Osteocyte (in vitro differentiated cells): ENCODE results near the gene ITPRIP. TPM values are rescaled to one million over a fixed set of nuclear protein-coding genes. Genes with fewer than 3 reads are reported as not detected.

Experiments
- DNase-seq: peaks from one replicate; pipeline ENCODE4 v3.0.0; 2021; ENCODE audit warnings: mixed read lengths; ENCODE audit not compliant: unreplicated experiment; ENCODE audit errors: extremely low spot score
- H3K27ac Mint-ChIP-seq: one replicate; pipeline ENCODE4 v1.8.0; 2021; ENCODE audit warnings: mild to moderate bottlenecking, mixed read lengths; ENCODE audit not compliant: unreplicated experiment
- H3K27me3 Mint-ChIP-seq: one replicate; pipeline ENCODE4 v1.8.0; 2021; ENCODE audit warnings: mixed read lengths; ENCODE audit not compliant: unreplicated experiment
- H3K36me3 Mint-ChIP-seq: one replicate; pipeline ENCODE4 v1.8.0; 2021; ENCODE audit warnings: mixed read lengths; ENCODE audit not compliant: unreplicated experiment
- H3K4me1 Mint-ChIP-seq: one replicate; pipeline ENCODE4 v1.8.0; 2021; ENCODE audit warnings: mixed read lengths; ENCODE audit not compliant: unreplicated experiment
- H3K4me3 Mint-ChIP-seq: one replicate; pipeline ENCODE4 v1.8.0; 2021; ENCODE audit warnings: mild to moderate bottlenecking, moderate library complexity, mixed read lengths; ENCODE audit not compliant: unreplicated experiment
- H3K9me3 Mint-ChIP-seq: one replicate; pipeline ENCODE4 v1.8.0; 2021; ENCODE audit warnings: mixed read lengths; ENCODE audit not compliant: unreplicated experiment
- CTCF ChIP-seq: fragments of 200-600 bp; sonication (generic); IDR thresholded peaks from 2 replicates; pipeline ENCODE4 v1.5.0; 2021; ENCODE audit warnings: antibody characterized with exemption, mild to moderate bottlenecking, moderate library complexity
- total RNA-seq: library from RNA; stranded (reverse); gene quantifications from 2 replicates; pipeline ENCODE4 v1.2.1, GENCODE V29; 2021

ITPRIP gene
- total RNA-seq, 1 donor from 2014 or later, result 17.5 TPM

- no peak for DNase-seq
- no peaks in the 10 kb centered on the region for H3K9me3 Mint-ChIP-seq
- no peak overlapping the region for H3K4me3 Mint-ChIP-seq
- H3K27me3 Mint-ChIP-seq, result no peaks in the 10 kb centered on the region
- H3K36me3 Mint-ChIP-seq, result peaks cover 5% of the 10 kb centered on the region
- peaks cover 90% of the 10 kb centered on the region for H3K4me1 Mint-ChIP-seq
- TF ChIP-seq CTCF, result no peak
- peak overlapping the region; percentile 95 for H3K27ac Mint-ChIP-seq
Observed at GRCh38 chr10:104329735-104330134, 8.5 kb downstream of the ITPRIP start.

GRCh38 chr10:104328896-104329710, 9.2 kb downstream of the ITPRIP start:
- no peak for TF ChIP-seq CTCF
- no peak for DNase-seq
- Mint-ChIP-seq H3K27ac (peak overlapping the region; percentile 95), H3K4me3 (peak overlapping the region; percentile 64), H3K27me3 (no peaks in the 10 kb centered on the region), H3K36me3 (peaks cover 5% of the 10 kb centered on the region), H3K4me1 (peaks cover 88% of the 10 kb centered on the region), H3K9me3 (no peaks in the 10 kb centered on the region)

- H3K4me1 Mint-ChIP-seq, result peaks cover 89% of the 10 kb centered on the region
- peaks cover 5% of the 10 kb centered on the region for H3K36me3 Mint-ChIP-seq
- H3K27me3 Mint-ChIP-seq, result no peaks in the 10 kb centered on the region
- TF ChIP-seq CTCF, result no peak
- peak overlapping the region; percentile 95 for H3K27ac Mint-ChIP-seq
- no peaks in the 10 kb centered on the region for H3K9me3 Mint-ChIP-seq
- peak overlapping the region; percentile 64 for H3K4me3 Mint-ChIP-seq
- DNase-seq, result no peak
Observed at GRCh38 chr10:104328646-104328895, 9.7 kb downstream of the ITPRIP start.

- Mint-ChIP-seq H3K4me3 (peak overlapping the region; percentile 64), H3K27me3 (no peaks in the 10 kb centered on the region), H3K27ac (peak overlapping the region; percentile 95), H3K36me3 (peaks cover 5% of the 10 kb centered on the region), H3K4me1 (peaks cover 87% of the 10 kb centered on the region), H3K9me3 (no peaks in the 10 kb centered on the region)
- TF ChIP-seq CTCF, result peak; percentile 21
- no peak for DNase-seq
Observed at GRCh38 chr10:104327745-104328645, 10.3 kb downstream of the ITPRIP start.
